ENCODE results near the gene EIF4E1B. TPM values are rescaled to one million over a fixed set of nuclear protein-coding genes. Genes with fewer than 3 reads are reported as not detected.
"Not testable (repeated sequence)": the region's sequence is repeated elsewhere in the genome, so short reads cannot be mapped to it uniquely, and the experiment has no call there.

The EIF4E1B gene
- total and polyA plus RNA-seq, 2 experiments from 2014 or later = 0.17 TPM; not detected in 1

DNA sequence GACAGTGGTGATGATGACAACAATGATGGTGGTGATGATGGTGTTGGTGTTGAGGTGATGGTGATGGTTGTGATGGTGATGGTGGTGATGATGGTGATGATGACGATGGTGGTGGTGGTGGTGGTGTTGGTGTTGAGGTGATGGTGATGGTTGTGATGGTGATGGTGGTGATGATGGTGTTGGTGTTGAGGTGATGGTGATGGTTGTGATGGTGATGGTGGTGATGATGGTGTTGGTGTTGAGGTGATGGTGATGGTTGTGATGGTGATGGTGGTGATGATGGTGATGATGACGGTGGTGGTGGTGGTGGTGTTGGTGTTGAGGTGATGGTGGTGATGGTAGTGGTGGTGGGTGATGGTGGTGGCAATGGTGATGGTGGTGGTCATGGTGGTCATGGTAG lies 38.8 kb upstream of the EIF4E1B start:
- H4K20me1 ChIP-seq (replicated peaks; ENCODE audit: insufficient read depth); H3K4me1 Mint-ChIP-seq; H3K36me3 Mint-ChIP-seq (ENCODE audit: low read depth); H3K4me3 ChIP-seq; DNase-seq (ENCODE audit: low spot score); H3K9me2 ChIP-seq (ENCODE audit: insufficient read depth); H3F3A ChIP-seq (replicated peaks; ENCODE audit: low read depth); H3K27me3 ChIP-seq (ENCODE audit: insufficient read depth); ATAC-seq; H3K36me3 ChIP-seq (ENCODE audit: insufficient read depth); H3K4me1 ChIP-seq (ENCODE audit: insufficient read depth); H3K27ac ChIP-seq (ENCODE audit: low read depth); H3K27ac Mint-ChIP-seq; H2AFZ ChIP-seq; H3K79me2 ChIP-seq (replicated peaks; ENCODE audit: insufficient read depth); H3K4me2 ChIP-seq; H3K4me3 Mint-ChIP-seq: not testable (repeated sequence)
- H3K9me3 Mint-ChIP-seq = peaks cover 17% of the 10 kb centered on the region
- TF ChIP-seq EZH2phosphoT487 (IDR thresholded peaks at IDR 0.05; ENCODE audit: unreplicated experiment) = peak; percentile 37
- H3K27me3 Mint-ChIP-seq (ENCODE audit: insufficient read depth, low read depth, poor library complexity) = peaks cover 28% of the 10 kb centered on the region

GRCh38 chr5:176592573-176592972 lies 37.9 kb upstream of the EIF4E1B start:
- Histone ChIP-seq H3K9me2 (ENCODE audit: insufficient read depth) (peaks cover 9% of the 10 kb centered on the region), H3K36me3 (ENCODE audit: insufficient read depth) (no peaks in the 10 kb centered on the region), H3K27me3 (ENCODE audit: insufficient read depth) (peaks cover 9% of the 10 kb centered on the region), H3K4me3 (no peak overlapping the region), H3K27ac (ENCODE audit: low read depth) (no peak overlapping the region), H3K4me1 (ENCODE audit: insufficient read depth) (no peaks in the 10 kb centered on the region), H3K4me2 (no peak overlapping the region), H3K79me2 (replicated peaks; ENCODE audit: insufficient read depth) (no peaks in the 10 kb centered on the region), H2AFZ (no peak overlapping the region), H3F3A (replicated peaks; ENCODE audit: low read depth) (peaks cover 3% of the 10 kb centered on the region; the same call in 1 of the 2 replicates), H4K20me1 (replicated peaks; ENCODE audit: insufficient read depth) (no peaks in the 10 kb centered on the region)
- TF ChIP-seq CREB1 (CRISPR knock-in tag; IDR thresholded peaks at IDR 0.05; ENCODE audit: low read depth) (no peak), JUNB (IDR thresholded peaks at IDR 0.05; ENCODE audit: unreplicated experiment) (no peak), POLR2AphosphoS5 (IDR thresholded peaks at IDR 0.05; ENCODE audit: low read depth) (no peak)
- Mint-ChIP-seq H3K4me3 (no peak overlapping the region), H3K9me3 (peaks cover 17% of the 10 kb centered on the region), H3K36me3 (ENCODE audit: low read depth) (peaks cover 6% of the 10 kb centered on the region; the same call in 2 of the 3 replicates), H3K27me3 (ENCODE audit: insufficient read depth, low read depth, poor library complexity) (peaks cover 28% of the 10 kb centered on the region), H3K27ac (no peak overlapping the region), H3K4me1 (no peaks in the 10 kb centered on the region; the same call in 2 of the 3 replicates)
- DNase-seq (ENCODE audit: low spot score) = no peak
- ATAC-seq = no peak

DNA sequence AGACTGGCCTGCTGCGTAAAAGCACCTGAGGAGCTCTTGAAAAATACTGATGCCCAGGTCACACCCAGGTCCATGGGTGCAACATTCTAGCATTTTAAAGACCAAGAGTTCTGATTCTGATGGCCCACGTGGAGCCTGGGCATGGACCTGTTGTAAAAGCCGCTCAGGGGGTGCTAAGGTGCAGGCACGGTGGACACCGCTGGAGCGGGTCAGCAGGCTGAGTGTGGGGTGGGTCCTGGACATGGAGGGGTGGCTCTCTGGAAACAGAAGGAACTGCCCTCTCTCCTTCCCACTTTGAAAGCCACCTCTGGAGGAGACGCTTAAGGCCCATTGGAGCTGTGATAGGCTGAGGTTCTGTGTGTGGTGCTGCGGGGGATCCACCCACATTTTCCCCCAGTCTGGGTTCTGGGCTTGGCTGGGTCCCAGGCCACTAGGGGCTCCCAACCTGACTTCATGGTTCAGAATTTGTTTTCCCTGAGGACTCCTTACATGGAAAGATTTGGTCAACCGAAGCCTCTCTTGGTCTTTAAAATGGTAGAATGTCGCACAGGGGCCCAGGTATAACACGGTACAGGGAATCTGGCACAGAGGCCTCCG lies 37.1 kb upstream of the EIF4E1B start:
- no peaks in the 10 kb centered on the region for H3K4me1 ChIP-seq (ENCODE audit: insufficient read depth)
- Mint-ChIP-seq H3K36me3 (ENCODE audit: low read depth) (peaks cover 9% of the 10 kb centered on the region), H3K4me1 (no peaks in the 10 kb centered on the region; the same call in 2 of the 3 replicates), H3K9me3 (peaks cover 14% of the 10 kb centered on the region), H3K27ac (no peak overlapping the region), H3K4me3 (no peak overlapping the region), H3K27me3 (ENCODE audit: insufficient read depth, low read depth, poor library complexity) (peaks cover 26% of the 10 kb centered on the region)
- peaks cover 9% of the 10 kb centered on the region for H3K9me2 ChIP-seq (ENCODE audit: insufficient read depth)
- H2AFZ ChIP-seq = no peak overlapping the region
- no peak overlapping the region for H3K27ac ChIP-seq (ENCODE audit: low read depth)
- no peak overlapping the region for H3K4me3 ChIP-seq
- no peaks in the 10 kb centered on the region for H4K20me1 ChIP-seq (replicated peaks; ENCODE audit: insufficient read depth)
- ATAC-seq = no peak
- H3K4me2 ChIP-seq = no peak overlapping the region
- peaks cover 16% of the 10 kb centered on the region for H3K27me3 ChIP-seq (ENCODE audit: insufficient read depth)
- no peaks in the 10 kb centered on the region for H3K79me2 ChIP-seq (replicated peaks; ENCODE audit: insufficient read depth)
- H3F3A ChIP-seq (replicated peaks; ENCODE audit: low read depth) = peaks cover 3% of the 10 kb centered on the region; the same call in 1 of the 2 replicates
- no peak for TF ChIP-seq ZNF331 (CRISPR knock-in tag; IDR thresholded peaks at IDR 0.05; ENCODE audit: low read depth)
- TF ChIP-seq, protein P1, sequence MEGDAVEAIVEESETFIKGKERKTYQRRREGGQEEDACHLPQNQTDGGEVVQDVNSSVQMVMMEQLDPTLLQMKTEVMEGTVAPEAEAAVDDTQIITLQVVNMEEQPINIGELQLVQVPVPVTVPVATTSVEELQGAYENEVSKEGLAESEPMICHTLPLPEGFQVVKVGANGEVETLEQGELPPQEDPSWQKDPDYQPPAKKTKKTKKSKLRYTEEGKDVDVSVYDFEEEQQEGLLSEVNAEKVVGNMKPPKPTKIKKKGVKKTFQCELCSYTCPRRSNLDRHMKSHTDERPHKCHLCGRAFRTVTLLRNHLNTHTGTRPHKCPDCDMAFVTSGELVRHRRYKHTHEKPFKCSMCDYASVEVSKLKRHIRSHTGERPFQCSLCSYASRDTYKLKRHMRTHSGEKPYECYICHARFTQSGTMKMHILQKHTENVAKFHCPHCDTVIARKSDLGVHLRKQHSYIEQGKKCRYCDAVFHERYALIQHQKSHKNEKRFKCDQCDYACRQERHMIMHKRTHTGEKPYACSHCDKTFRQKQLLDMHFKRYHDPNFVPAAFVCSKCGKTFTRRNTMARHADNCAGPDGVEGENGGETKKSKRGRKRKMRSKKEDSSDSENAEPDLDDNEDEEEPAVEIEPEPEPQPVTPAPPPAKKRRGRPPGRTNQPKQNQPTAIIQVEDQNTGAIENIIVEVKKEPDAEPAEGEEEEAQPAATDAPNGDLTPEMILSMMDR (conservative IDR thresholded peaks at IDR 0.05; ENCODE audit: low read depth in 2 of 2) = peak; percentile 10 to 28; a peak in 1 of 4 replicates
- no peaks in the 10 kb centered on the region for H3K36me3 ChIP-seq (ENCODE audit: insufficient read depth)
- DNase-seq (ENCODE audit: low spot score) = no peak
